Measurements from ENCODE around the gene TMEFF2. TPM values are rescaled to one million over a fixed set of nuclear protein-coding genes. Genes with fewer than 3 reads are reported as not detected.

The TMEFF2 gene
- total and polyA plus RNA-seq, 2 experiments from 2014 or later, result 1.7 to 2.2 TPM

DNA sequence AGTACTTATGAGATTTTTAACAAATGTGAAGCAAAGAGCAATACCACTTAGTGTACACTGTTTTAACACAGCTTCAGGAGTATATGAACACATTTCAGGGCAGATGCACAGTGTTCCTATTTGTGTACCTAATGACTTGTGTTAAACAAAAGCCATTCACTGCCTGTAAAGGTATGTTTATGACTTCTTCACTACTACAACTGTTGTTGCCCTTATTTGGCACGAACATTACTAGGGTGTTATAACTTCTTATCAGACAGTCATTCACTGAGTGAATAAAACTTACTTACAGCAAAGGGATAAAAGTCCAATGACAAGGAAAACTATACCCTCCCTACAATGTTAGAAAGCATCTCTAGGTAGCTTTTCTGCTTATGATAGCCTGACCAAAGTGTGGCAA is 262.4 kb downstream of the TMEFF2 start:
- no peaks in the 10 kb centered on the region for H3K36me3 Mint-ChIP-seq (ENCODE audit: low read depth)
- no peaks in the 10 kb centered on the region for H3K9me3 Mint-ChIP-seq
- DNase-seq (ENCODE audit: low spot score) (no peak), ATAC-seq (no peak)
- H3K4me1 ChIP-seq (ENCODE audit: insufficient read depth), result peaks cover 19% of the 10 kb centered on the region
- H4K20me1 ChIP-seq (replicated peaks; ENCODE audit: insufficient read depth), result no peaks in the 10 kb centered on the region
- no peak overlapping the region for H3K4me2 ChIP-seq
- H3K27me3 Mint-ChIP-seq (ENCODE audit: insufficient read depth, low read depth, poor library complexity), result no peaks in the 10 kb centered on the region
- no peaks in the 10 kb centered on the region for H3K79me2 ChIP-seq (replicated peaks; ENCODE audit: insufficient read depth)
- H3K9me2 ChIP-seq (ENCODE audit: insufficient read depth), result peaks cover 10% of the 10 kb centered on the region
- H2AFZ ChIP-seq, result no peak overlapping the region
- H3K4me3 ChIP-seq, result no peak overlapping the region
- no peak for TF ChIP-seq CREB1 (CRISPR knock-in tag; IDR thresholded peaks at IDR 0.05; ENCODE audit: low read depth)
- TF ChIP-seq, protein P1, sequence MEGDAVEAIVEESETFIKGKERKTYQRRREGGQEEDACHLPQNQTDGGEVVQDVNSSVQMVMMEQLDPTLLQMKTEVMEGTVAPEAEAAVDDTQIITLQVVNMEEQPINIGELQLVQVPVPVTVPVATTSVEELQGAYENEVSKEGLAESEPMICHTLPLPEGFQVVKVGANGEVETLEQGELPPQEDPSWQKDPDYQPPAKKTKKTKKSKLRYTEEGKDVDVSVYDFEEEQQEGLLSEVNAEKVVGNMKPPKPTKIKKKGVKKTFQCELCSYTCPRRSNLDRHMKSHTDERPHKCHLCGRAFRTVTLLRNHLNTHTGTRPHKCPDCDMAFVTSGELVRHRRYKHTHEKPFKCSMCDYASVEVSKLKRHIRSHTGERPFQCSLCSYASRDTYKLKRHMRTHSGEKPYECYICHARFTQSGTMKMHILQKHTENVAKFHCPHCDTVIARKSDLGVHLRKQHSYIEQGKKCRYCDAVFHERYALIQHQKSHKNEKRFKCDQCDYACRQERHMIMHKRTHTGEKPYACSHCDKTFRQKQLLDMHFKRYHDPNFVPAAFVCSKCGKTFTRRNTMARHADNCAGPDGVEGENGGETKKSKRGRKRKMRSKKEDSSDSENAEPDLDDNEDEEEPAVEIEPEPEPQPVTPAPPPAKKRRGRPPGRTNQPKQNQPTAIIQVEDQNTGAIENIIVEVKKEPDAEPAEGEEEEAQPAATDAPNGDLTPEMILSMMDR (conservative IDR thresholded peaks at IDR 0.05; ENCODE audit: low read depth in 2 of 2), result no peak
- no peak overlapping the region for H3K4me3 Mint-ChIP-seq
- H3K36me3 ChIP-seq (ENCODE audit: insufficient read depth), result no peaks in the 10 kb centered on the region
- 0 out of 2 replicates have a peak, but pooled peaks cover 6% of the 10 kb centered on the region for H3F3A ChIP-seq (replicated peaks; ENCODE audit: low read depth)
- H3K27me3 ChIP-seq (ENCODE audit: insufficient read depth), result no peaks in the 10 kb centered on the region
- peaks cover 23% of the 10 kb centered on the region for H3K4me1 Mint-ChIP-seq
- no peak overlapping the region for H3K27ac Mint-ChIP-seq
- H3K27ac ChIP-seq (ENCODE audit: low read depth), result no peak overlapping the region

DNA sequence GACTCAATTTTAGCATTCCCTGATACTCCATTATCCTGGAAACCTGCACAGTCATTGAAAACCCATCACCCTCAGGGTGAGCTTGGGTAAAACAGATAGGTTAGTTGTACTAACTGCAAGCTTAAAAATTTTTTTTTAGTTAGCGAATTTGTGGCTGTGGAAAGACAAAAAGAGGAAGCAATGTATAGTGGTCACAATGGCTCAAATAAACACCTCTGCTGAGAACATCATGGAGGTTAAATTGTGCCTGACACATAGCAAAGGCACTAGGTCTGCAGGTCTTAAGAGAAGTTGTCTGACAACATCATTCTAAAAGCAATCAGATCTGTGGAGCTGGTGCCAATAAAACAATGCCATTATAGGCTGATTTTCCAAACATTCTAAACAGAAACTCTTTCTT is 263.4 kb downstream of the TMEFF2 start:
- no peaks in the 10 kb centered on the region for H3K79me2 ChIP-seq (replicated peaks; ENCODE audit: insufficient read depth)
- Mint-ChIP-seq H3K9me3 (no peaks in the 10 kb centered on the region), H3K27ac (no peak overlapping the region), H3K36me3 (ENCODE audit: low read depth) (no peaks in the 10 kb centered on the region), H3K4me3 (no peak overlapping the region), H3K4me1 (peaks cover 28% of the 10 kb centered on the region), H3K27me3 (ENCODE audit: insufficient read depth, low read depth, poor library complexity) (no peaks in the 10 kb centered on the region)
- peaks cover 24% of the 10 kb centered on the region for H3K4me1 ChIP-seq (ENCODE audit: insufficient read depth)
- H3K27ac ChIP-seq (ENCODE audit: low read depth), result no peak overlapping the region
- TF ChIP-seq, protein P2, sequence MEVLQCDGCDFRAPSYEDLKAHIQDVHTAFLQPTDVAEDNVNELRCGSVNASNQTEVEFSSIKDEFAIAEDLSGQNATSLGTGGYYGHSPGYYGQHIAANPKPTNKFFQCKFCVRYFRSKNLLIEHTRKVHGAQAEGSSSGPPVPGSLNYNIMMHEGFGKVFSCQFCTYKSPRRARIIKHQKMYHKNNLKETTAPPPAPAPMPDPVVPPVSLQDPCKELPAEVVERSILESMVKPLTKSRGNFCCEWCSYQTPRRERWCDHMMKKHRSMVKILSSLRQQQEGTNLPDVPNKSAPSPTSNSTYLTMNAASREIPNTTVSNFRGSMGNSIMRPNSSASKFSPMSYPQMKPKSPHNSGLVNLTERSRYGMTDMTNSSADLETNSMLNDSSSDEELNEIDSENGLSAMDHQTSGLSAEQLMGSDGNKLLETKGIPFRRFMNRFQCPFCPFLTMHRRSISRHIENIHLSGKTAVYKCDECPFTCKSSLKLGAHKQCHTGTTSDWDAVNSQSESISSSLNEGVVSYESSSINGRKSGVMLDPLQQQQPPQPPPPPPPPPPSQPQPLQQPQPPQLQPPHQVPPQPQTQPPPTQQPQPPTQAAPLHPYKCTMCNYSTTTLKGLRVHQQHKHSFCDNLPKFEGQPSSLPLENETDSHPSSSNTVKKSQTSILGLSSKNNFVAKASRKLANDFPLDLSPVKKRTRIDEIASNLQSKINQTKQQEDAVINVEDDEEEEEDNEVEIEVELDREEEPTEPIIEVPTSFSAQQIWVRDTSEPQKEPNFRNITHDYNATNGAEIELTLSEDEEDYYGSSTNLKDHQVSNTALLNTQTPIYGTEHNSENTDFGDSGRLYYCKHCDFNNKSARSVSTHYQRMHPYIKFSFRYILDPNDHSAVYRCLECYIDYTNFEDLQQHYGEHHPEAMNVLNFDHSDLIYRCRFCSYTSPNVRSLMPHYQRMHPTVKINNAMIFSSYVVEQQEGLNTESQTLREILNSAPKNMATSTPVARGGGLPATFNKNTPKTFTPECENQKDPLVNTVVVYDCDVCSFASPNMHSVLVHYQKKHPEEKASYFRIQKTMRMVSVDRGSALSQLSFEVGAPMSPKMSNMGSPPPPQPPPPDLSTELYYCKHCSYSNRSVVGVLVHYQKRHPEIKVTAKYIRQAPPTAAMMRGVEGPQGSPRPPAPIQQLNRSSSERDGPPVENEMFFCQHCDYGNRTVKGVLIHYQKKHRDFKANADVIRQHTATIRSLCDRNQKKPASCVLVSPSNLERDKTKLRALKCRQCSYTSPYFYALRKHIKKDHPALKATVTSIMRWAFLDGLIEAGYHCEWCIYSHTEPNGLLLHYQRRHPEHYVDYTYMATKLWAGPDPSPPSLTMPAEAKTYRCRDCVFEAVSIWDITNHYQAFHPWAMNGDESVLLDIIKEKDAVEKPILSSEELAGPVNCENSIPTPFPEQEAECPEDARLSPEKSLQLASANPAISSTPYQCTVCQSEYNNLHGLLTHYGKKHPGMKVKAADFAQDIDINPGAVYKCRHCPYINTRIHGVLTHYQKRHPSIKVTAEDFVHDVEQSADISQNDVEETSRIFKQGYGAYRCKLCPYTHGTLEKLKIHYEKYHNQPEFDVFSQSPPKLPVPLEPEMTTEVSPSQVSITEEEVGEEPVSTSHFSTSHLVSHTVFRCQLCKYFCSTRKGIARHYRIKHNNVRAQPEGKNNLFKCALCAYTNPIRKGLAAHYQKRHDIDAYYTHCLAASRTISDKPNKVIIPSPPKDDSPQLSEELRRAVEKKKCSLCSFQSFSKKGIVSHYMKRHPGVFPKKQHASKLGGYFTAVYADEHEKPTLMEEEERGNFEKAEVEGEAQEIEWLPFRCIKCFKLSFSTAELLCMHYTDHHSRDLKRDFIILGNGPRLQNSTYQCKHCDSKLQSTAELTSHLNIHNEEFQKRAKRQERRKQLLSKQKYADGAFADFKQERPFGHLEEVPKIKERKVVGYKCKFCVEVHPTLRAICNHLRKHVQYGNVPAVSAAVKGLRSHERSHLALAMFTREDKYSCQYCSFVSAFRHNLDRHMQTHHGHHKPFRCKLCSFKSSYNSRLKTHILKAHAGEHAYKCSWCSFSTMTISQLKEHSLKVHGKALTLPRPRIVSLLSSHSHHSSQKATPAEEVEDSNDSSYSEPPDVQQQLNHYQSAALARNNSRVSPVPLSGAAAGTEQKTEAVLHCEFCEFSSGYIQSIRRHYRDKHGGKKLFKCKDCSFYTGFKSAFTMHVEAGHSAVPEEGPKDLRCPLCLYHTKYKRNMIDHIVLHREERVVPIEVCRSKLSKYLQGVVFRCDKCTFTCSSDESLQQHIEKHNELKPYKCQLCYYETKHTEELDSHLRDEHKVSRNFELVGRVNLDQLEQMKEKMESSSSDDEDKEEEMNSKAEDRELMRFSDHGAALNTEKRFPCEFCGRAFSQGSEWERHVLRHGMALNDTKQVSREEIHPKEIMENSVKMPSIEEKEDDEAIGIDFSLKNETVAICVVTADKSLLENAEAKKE (CRISPR knock-in tag; IDR thresholded peaks at IDR 0.05), result no peak
- H3K4me2 ChIP-seq, result no peak overlapping the region
- peak overlapping the region; percentile 19; the same call in 1 of the 2 replicates for H2AFZ ChIP-seq
- DNase-seq (ENCODE audit: low spot score) (no peak), ATAC-seq (no peak)
- 0 out of 2 replicates have a peak, but pooled peaks cover 7% of the 10 kb centered on the region for H3F3A ChIP-seq (replicated peaks; ENCODE audit: low read depth)
- no peaks in the 10 kb centered on the region for H4K20me1 ChIP-seq (replicated peaks; ENCODE audit: insufficient read depth)
- no peaks in the 10 kb centered on the region for H3K36me3 ChIP-seq (ENCODE audit: insufficient read depth)
- no peak overlapping the region for H3K4me3 ChIP-seq
- no peaks in the 10 kb centered on the region for H3K27me3 ChIP-seq (ENCODE audit: insufficient read depth)
- peaks cover 8% of the 10 kb centered on the region for H3K9me2 ChIP-seq (ENCODE audit: insufficient read depth)
